Activated T-helper 1 cell treated with Interleukin-2 at 50 U/mL for 16 hours (primary cell): ENCODE data around the gene PHF21B.
"Not testable (repeated sequence)": the region's sequence is repeated elsewhere in the genome, so short reads cannot be mapped to it uniquely, and the experiment has no call there.

Source experiments
- DNase-seq: peaks from one replicate; pipeline ENCODE4 v3.0.0-alpha.2; 2020; ENCODE audit warnings: low read depth

The PHF21B gene

GRCh38 chr22:44917372-44918165, 92.2 kb downstream of the PHF21B start:
- no peak for DNase-seq

DNA sequence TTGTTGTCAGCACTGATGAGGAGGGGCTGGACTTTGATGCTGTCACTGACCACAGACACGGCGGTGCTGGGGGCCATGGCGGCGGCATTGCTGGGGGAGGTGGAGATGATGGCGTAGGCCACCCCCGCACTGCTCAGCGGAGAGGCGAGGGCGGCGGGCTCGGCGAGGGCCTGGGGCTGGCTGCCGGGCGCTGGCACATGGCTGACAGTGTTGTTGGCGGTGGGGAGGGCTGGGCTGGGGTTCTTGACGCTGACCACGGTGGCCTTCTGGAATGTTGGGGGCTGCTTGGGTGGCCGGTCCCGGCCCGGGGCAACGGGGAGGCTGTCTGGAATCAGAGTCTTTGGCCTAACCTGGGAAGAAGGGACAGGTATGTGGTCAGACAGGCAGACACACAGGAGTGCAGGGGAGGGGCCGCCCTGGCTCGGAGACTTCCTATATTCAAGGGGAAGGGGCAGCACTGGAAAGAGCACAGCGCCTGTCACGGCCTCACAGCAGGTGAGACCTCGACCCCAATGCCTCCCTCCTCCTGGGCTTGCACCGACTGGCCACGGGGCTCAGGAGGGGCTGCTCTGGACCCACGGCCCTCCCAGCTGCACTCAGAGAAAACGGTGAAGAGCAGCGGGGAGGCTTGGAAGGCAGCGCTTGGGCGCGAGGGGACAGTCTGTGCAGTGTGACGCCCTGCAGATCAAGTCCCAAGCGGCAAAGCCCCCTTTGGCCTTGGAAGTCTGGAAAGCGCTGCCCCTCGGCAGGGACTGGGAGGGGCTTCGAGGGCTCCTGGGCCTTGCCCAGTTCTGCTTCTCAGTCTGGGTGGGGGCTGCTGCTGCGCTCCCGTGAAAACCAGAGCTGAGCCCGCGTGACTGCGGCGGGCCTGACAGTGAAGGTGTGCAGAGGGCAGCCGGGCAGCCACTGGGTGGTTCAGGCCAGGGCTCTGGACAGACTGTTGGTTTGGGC, 93.2 kb downstream of the PHF21B start:
- DNase-seq, result no peak

GRCh38 chr22:44915441-44915840, 94.4 kb downstream of the PHF21B start:
- DNase-seq, result no peak

GRCh38 chr22:44914026-44914721, 95.6 kb downstream of the PHF21B start:
- DNase-seq, result no peak

DNA sequence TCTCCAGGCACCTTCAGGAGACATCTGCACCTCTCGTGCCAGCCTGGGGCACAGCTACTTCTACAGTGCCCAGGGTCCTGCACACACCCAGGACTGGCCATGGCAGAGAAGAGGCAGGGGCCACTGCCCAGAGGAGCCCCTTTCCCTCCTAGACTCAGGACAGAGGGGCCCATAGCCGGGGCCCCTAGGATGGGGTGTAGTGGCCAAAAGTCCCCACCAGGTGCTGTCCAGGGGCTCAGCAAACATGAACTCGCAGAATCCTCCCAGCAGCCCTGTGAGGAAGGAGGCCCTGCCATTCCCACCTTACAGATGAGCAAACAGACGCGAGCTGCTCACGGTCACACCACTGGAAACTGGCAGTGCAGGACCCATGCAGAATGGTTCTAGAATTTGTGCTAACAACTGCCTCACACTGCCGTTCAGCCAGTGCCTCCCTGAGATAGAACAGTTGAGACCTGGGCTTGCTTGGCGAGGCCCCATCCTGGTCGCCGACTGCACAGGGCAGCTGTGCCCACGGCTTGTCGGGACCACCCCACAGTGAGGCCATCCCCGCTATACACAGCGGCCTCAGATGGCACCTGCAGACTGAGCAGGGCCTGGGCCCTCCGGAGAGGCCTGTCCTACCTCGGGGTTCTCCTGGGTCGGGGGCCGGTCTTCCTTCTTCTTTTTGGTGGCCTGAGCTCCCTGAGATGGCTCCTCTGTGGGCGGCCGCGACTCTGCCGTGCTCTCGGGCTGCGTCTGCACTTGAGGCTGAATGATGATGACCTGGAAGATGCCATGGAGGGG, 96.4 kb downstream of the PHF21B start:
- no peak for DNase-seq

DNA sequence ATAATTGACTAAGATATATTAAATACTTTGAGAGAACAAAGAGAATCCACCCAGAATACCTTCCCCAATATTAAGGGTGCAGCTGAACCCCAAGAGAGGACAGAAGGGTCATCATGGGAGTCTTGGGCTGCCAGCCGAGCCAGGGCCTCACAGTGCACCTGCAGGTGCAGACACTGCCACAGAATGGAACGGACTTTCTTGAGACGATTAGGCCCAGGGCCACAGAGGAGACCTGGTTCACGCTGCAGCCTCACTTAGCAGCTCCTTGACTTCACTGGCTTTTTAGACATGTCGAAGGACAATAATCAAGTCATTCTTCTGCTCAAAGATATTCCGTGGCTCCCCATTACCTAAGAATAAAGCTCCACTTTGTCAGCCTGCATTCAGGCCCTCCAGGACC, 100.6 kb downstream of the PHF21B start:
- DNase-seq, result no peak

GRCh38 chr22:44907765-44908737, 101.8 kb downstream of the PHF21B start:
- DNase-seq, result no peak

- DNase-seq, result no peak
These were observed 102.7 kb downstream of the PHF21B start for GRCh38 chr22:44906999-44907644.

DNA sequence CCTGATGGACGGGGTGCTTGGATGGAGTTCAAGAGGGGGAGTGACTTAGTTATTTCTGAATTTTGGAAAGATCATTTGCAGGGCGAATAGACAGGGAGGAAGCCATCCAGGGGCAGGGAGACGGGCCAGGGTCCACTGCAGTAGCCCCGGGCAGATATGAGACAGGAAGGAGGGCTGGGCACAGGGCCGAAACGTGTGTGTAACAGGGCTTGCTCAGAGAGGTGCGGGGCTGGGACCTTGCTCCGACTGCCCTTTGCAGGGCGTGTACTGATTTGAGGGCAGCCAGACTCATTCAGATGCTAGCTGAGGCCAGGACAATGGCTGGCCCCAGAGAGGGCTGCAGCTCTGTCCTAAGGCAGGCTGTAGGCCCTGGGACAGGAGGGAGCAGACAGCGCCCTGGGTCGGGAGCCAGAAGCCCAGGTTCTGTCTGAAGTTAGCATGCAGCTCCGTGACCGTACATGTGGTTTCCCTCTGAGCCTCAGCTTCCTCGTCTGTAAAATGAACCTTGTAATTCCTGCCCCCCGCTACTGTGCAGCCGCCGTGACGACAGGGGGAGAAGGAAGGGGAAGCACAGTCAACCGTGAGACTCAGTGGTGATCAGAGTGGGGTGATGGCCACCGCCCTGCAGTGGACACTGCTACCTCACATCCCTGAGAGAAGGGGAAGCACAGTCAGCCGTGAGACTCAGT, 103.4 kb downstream of the PHF21B start:
- DNase-seq, result no peak

GRCh38 chr22:44904492-44905152, 105.2 kb downstream of the PHF21B start:
- DNase-seq, result not testable (repeated sequence)

- not testable (repeated sequence) for DNase-seq
These were observed 106.6 kb downstream of the PHF21B start for GRCh38 chr22:44903164-44903563.

- no peak for DNase-seq
These were observed 108.5 kb downstream of the PHF21B start for GRCh38 chr22:44901301-44901700.

DNA sequence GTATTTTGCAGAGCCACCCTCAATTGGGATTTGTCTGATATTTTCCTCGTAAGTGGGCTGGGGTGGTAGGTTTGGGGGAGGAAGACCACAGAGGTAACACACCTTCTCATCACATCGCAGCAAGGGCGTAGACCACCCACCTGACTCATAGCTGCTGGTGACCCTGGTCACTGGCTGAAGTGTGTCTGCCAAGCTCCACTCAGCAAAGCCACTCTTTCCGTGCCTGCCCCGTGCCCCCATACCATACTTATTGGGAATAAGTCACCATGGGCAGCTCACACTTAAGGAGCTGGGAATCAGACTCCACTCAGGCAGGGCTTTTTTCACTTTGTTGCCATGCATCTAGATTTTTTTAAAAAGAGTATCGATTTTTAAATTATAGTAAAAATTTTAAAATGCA, 111.6 kb downstream of the PHF21B start:
- DNase-seq, result no peak

DNA sequence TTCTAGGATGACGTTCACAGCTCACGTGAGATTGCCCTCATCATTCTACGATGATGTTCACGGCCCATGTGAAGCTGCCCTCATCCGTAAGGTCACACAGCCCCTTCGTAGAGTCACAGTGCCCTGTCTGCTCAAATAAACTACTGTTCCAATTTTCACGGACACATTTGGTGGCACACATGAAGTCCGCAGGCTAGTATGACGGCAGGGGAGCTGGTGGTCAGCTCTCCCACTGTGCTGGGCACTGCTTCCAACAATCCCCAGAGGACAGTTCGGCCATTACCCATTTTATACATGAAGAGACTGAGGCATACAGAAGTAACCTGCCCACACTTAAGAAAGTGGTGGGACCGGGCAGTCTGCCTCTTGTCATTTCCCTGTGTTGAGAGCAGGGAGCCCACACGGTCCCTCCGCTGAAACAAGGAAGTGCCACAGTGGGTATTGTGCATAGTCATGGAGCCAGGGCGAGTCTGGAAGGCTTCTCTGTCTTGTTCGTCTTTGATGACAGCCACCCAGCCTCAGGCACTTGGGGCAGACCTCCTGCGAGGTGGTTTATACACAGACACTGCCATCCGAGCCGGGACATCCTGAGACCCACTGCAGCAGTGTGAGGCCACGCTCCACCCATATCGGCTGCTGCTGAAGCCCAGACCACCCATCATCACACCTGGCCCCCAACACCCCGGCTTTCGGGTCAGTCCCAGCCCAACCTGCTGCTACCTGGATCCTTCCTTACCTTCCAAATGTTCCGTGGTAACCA, 114.3 kb downstream of the PHF21B start:
- DNase-seq, result no peak

DNA sequence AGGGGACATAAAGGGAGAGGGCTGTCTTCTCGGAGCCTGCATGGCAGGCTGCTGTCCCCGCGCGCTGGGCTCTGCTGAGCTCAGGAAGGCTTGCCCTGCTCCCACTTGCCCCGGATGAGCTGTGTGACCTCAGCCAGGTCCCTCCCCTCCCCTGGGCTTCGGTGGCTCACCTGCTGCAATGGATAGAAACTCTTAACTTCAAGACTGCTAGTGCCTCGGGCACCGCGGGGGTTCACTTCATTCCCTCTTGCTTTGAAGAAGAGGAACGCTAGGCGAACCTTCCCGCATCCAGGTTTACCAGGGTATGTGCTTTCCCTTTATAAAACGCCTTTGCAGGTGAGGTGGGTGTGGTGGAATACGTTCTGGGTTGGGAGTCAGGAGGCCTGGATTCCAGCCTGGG, 115.0 kb downstream of the PHF21B start:
- no peak for DNase-seq

DNA sequence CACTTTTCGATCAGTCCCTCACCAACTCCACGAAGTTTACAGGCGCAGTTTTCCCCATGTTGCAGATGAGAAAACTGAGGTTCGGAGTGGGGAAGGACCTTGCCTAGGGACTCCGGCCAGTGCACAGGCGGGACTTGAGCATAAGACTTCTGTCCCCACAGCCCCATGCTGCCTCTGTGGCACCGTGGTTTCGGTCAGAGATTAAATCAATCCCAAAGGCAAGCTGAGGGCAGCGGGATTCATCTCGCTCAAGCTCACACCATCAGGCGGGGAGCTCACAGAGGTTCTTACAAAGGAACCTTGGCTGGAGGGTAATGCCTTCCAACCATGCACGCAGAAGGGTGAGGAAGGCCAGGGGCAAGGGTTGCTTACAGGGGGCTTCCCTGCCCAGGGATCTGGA, 115.5 kb downstream of the PHF21B start:
- no peak for DNase-seq

GRCh38 chr22:44893731-44894080, 116.1 kb downstream of the PHF21B start:
- DNase-seq, result no peak
